COLO668 (cell line): ENCODE measurements around the gene KRTAP2-4.
"Not testable (repeated sequence)": the region's sequence is repeated elsewhere in the genome, so short reads cannot be mapped to it uniquely, and the experiment has no call there.

ENCODE experiments used
- DNase-seq: peaks from one replicate; lab custom pipeline; 2025; ENCODE audit not compliant: unreplicated experiment; lab: John Stamatoyannopoulos, UW

The KRTAP2-4 gene, protein sequence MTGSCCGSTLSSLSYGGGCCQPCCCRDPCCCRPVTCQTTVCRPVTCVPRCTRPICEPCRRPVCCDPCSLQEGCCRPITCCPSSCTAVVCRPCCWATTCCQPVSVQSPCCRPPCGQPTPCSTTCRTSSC

DNA sequence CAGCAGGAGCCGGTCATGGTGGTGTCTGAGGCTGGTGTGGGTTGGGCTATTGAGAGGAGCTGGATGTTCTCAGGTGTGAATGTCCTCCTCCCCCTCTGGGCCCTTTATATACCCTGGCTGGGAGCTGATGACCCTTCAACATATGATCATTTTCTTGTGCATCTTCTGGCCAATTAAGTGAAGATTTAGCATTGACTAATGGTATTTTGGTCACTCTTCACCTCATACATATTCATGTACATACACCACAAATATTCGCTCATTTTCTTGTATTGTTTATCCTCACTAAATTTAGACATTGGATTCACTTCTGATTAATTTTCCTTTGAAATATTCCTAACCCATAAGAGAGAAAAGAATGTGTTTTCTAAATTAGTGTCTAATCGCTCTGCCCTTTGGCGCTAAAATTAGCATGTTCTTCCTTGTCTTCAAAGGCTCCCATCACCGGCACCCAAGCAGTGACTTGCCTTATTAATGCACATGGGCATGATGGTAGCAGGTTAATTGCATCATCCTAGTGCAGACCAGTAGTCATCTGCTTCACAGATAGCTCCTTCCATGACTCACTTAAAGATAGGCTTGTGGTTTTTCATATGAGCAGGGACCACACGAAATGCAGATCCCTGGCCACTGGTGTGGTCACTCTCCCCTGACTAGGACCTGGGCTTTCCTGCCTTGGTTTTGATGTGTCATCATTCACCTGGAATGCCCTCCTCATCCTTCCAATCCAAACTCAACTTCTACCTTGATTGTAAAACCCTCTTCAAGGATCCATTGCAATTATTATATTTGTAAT lies at the start of gene KRTAP2-4:
Gene KRTAP2-4 (minus strand): TSS at position 51 of the 796 bp plus-strand sequence. CDS start 34 bp downstream, at position 17.
- DNase-seq: no peak

GRCh38 chr17:41111151-41111885 lies 45.6 kb upstream of the KRTAP2-4 start:
- DNase-seq: no peak

DNA sequence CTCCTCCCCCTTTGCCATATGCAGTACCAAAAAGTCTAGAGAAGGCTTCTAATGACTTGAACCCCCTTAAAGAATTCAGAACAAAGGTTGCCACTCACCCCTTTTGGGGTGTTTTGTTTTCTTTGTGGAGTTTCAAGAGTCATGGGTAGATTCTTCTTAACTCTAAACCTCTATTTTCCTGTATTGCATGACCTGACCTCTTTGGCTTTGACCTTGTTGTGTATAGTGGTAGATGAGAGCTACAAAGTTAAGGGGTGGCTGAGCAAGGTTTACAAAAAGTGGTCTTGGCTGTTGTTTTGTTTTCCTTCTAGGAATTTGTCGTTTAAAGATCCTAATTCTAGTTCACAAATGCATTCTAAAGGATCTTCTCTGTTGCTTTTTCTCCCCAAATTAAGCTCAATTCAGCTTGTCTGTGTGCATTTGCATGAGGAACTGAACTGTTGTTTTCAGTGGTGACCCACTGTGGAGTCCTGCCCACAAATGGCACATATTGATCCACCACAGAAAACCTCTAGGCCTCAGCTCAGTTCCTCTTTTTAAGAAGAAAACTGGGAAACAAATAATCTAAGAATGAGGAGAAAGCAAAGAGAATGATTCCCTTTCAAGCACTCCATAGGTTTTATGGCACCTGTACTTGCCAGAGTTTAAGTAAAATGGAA lies 43.2 kb upstream of the KRTAP2-4 start:
- DNase-seq: not testable (repeated sequence)

DNA sequence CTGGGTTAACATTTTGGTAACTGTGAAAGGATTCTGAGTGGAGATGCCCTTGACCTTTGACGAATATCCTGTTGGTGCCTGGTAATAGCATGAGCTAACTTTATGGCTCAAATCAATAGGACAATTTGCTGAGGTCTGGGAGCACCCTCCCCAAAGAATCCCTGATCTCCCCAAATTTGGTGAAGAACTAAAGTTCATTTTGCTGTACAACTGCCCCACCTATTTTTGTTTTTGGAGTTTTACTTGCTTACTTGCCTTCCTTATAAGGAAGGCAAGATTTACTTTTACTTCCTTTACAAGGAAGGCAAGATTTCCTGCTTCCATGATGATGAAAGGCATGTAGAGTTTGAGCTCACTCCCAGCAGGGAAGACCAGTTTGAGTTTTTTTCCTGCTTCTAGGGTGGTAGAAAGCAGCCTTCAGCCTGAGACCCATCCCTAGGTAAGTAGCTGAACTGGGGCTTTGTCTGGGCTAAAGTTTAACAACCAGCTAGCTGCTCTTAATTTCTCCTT lies 42.3 kb upstream of the KRTAP2-4 start:
- DNase-seq: no peak

DNA sequence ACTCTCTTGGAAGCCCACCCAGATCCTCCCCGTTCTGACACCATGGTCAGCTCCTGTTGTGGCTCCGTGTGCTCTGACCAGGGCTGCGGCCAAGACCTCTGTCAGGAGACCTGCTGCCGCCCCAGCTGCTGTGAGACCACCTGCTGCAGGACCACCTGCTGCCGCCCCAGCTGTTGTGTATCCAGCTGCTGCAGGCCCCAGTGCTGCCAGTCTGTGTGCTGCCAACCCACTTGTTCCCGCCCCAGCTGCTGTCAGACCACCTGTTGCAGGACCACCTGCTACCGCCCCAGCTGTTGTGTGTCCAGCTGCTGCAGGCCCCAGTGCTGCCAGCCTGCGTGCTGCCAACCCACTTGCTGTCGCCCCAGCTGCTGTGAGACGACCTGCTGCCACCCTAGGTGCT lies 39.7 kb upstream of the KRTAP2-4 start, which contains the start of gene KRTAP4-9:
Gene KRTAP4-9 (plus strand): TSS at position 43 of the 400 bp plus-strand sequence. CDS start 0 bp downstream, at position 43.
- not testable (repeated sequence) for DNase-seq

DNA sequence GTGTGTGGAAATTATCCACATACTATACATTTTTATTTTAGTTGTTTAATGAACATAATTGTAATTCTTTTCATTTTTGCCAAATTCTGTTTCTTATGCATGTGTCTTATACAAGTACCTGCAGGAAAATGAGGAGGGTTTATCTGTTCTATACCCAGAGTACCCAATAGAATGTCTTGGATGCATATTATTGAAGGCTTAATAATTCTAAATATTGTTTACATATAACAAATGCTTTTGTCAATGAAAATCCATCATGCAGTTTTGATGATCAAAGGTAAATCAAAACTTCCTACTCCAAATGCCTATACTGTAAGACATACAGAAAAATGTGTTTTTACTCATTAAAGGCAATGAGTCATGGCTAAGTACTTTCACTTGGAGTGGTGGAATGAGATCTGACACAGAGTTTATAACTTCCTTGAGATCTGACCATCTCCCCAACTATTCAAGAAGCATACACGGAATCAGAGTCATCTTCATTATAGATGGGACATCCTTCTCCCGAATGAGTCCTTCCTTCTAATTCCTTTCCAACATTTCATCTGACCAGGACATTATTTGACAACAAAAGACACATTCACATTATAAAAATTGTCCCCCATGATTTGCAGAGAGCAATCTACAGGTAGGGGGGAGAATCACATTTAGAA lies 38.8 kb upstream of the KRTAP2-4 start:
- DNase-seq: not testable (repeated sequence)

GRCh38 chr17:41103896-41104295 lies 38.2 kb upstream of the KRTAP2-4 start:
- no peak for DNase-seq

- no peak for DNase-seq
Observed at GRCh38 chr17:41101586-41102259, 36.0 kb upstream of the KRTAP2-4 start, which contains the start of gene KRTAP4-16. Gene KRTAP4-16 (minus strand): TSS chr17:41102209. CDS start chr17:41102209, 0 bp downstream.

DNA sequence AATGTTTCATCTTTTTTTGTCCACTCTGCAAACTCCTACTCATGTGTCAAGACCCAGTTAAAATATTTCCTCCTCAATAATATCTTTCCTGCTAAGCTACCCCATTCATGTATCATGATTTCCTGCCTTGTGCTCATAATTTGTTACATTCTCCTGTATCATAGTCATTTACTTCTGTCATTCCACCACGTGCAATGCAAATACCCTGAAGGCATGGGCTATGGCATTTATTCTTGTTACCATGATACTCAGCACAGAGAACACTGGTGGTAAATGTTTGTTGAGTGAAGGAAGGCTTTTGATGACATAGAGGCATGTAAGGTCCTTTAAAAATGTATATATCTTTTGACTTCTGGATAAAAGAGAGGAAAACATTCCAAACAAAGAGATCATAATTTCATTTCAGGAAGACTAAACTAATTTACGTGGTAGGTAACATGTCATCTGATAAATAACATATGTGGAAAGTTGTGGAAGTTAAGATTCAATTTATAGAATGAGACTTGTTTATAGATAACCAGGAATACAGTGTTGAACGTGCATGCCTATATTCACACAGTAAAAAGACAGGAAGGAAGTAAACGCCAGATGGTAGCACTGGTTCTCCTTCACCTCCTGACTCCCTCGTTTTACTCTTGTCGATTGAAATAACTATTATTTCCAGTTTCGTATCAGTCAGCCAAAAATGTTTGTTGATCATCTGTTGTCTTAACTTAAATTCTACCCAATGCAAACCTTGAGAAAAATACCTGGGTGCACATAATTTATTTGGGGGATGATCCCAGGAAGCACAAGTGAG lies 34.2 kb upstream of the KRTAP2-4 start:
- not testable (repeated sequence) for DNase-seq

- no peak for DNase-seq
Observed at GRCh38 chr17:41098481-41098880, 32.8 kb upstream of the KRTAP2-4 start.

- no peak for DNase-seq
Observed at GRCh38 chr17:41098042-41098441, 32.4 kb upstream of the KRTAP2-4 start, which contains the start of gene KRTAP4-8. Gene KRTAP4-8 (minus strand): TSS chr17:41098142. CDS start chr17:41098084, 58 bp downstream.

- DNase-seq: no peak
Observed at GRCh38 chr17:41096055-41096454, 30.4 kb upstream of the KRTAP2-4 start.

DNA sequence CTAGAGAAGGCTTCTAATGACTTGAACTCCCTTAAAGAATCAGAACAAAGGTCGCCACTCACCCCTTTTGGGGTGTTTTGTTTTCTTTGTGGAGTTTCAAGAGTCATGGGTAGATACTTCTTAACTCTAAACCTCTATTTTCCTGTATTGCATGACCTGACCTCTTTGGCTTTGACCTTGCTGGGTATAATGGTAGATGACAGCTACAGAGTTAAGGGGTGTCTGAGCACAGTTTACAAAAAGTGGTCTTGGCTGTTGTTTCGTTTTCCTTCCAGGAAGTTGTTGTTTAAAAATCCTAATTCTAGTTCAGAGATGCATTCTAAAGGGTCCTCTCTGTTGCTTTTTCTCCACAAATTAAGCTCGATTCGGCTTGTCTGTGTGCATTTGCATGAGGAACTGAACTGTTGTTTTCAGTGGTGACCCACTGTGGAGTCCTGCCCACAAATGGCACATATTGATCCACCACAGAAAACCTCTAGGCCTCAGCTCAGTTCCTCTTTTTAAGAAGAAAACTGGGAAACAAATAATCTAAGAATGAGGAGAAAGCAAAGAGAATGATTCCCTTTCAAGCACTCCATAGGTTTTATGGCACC lies 23.2 kb upstream of the KRTAP2-4 start:
- not testable (repeated sequence) for DNase-seq

GRCh38 chr17:41084100-41084856 lies 18.6 kb upstream of the KRTAP2-4 start, which contains the start of gene KRTAP4-7:
Gene KRTAP4-7 (plus strand): TSS chr17:41084150. CDS start chr17:41084207, 57 bp downstream.
- not testable (repeated sequence) for DNase-seq

DNA sequence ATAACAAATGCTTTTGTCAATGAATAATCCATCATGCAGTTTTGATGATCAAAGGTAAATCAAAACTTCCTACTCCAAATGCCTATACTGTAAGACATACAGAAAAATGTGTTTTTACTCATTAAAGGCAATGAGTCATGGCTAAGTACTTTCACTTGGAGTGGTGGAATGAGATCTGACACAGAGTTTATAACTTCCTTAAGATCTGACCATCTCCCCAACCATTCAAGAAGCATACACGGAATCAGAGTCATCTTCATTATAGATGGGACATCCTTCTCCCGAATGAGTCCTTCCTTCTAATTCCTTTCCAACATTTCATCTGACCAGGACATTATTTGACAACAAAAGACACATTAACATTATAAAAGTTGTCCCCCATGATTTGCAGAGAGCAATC lies 17.7 kb upstream of the KRTAP2-4 start:
- not testable (repeated sequence) for DNase-seq

- no peak for DNase-seq
Observed at GRCh38 chr17:41082626-41083025, 16.9 kb upstream of the KRTAP2-4 start.

DNA sequence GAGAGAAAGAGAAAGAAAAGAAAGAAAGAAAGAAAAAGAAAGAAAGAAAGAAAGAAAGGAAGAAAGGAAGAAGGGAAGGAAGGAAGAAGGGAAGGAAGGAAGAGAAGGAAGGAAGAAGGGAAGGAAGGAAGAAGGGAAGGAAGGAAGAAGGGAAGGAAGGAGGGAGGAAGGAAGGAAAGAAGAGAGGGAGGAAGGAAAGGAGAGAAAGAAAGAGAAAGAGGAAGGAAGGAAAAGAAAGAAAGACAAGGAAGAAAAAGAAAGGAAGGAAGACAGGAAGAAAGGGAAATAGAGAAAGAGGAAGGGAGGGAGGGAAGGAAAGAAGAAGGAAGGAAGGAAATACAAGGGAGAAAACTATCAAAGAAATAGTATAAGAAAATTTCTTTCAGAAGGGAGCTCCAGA lies 11.1 kb upstream of the KRTAP2-4 start:
- DNase-seq: no peak

DNA sequence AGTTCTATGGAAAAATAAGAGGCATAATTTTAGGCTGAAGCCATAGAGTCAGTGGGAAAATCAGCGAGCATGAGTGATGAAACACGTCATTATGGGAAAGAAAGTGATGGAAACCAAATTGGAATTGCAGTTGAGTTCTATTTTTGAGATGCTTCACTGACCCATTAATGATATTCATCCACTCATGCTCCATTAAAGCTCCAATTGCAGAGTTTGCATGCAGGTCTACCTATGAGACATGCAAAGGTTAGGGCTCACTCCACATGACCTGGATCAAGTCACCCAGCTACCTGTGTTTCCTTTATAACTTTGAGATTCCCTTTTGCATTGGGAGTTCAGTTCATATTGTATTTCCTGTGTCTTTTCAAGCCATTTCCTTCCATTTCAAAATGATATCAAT lies 8.0 kb upstream of the KRTAP2-4 start:
- DNase-seq: no peak
